GM12801 (cell line): ENCODE results near the gene HDGFL2.

Experiments
- TF ChIP-seq, protein P1 (sequence below): IDR thresholded peaks from one replicate; pipeline ENCODE4 v1.5.1; 2011; ENCODE audit warnings: control low read depth; ENCODE audit not compliant: insufficient read length; ENCODE audit errors: extremely low read depth

The HDGFL2 gene

DNA sequence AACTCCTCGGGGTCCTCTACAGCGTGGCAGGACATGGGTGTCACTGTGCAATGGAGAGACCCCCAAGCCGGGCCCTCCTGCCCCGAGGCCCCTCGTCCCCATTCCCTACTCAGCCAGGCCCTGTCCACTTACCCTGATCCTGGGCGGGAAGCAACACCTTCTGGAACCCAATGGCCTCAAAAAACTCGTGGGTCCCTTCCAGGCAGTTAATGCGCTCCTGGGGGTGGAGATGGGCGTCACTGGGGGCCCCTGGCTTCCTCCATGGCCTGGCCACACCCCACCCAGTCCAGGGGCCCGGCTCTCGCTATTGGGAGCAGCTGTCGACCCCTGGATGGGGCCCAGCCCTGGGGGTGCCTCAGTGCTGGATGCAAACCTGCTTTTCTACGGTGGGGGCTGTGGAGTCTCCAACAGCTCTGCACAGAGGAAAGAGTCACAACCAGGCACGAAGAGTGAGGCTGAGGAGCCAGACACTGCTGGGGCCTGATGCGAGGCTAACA, 25.3 kb upstream of the HDGFL2 start:
- TF ChIP-seq, protein P1, sequence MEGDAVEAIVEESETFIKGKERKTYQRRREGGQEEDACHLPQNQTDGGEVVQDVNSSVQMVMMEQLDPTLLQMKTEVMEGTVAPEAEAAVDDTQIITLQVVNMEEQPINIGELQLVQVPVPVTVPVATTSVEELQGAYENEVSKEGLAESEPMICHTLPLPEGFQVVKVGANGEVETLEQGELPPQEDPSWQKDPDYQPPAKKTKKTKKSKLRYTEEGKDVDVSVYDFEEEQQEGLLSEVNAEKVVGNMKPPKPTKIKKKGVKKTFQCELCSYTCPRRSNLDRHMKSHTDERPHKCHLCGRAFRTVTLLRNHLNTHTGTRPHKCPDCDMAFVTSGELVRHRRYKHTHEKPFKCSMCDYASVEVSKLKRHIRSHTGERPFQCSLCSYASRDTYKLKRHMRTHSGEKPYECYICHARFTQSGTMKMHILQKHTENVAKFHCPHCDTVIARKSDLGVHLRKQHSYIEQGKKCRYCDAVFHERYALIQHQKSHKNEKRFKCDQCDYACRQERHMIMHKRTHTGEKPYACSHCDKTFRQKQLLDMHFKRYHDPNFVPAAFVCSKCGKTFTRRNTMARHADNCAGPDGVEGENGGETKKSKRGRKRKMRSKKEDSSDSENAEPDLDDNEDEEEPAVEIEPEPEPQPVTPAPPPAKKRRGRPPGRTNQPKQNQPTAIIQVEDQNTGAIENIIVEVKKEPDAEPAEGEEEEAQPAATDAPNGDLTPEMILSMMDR: no peak

DNA sequence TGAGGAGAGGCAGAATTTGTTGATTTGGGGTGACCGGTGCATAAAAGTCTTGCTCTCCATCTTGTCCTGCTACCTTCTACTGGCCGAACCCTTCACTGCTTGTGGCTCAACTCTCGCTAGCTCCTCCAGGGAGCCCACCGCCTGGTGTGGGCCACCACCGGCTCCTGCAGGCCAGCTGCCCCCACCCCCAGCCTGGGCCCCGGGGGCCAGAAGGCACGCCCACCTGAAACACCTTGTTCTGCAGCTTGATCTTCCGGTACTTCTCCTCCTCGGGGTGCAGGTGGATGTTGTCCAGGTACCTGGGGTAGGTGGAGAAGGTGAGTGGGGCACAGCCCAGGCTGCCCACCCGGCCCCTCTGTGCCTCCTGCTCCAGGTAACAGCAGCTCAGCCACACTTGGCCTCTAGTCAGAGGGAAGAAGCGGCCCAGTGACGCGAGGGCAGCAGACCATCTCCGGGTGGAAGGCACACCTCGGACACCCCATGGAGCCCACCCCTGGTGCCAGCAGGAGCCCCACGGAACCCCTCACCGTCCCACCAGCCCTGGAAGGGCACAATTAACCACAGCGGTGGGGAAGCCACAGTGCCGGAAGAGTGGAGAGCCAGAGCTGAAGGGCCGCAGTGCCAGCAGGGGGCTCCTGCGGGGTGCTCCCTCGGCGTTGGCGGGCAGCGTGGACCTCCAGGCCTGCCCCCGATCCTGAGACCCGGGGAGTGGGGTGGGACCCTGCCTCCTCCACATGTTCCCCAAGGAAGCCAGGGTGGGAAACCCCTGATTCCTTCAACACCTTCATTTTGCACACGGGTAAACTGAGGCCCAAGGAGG, 24.6 kb upstream of the HDGFL2 start:
- TF ChIP-seq, protein P1: no peak

DNA sequence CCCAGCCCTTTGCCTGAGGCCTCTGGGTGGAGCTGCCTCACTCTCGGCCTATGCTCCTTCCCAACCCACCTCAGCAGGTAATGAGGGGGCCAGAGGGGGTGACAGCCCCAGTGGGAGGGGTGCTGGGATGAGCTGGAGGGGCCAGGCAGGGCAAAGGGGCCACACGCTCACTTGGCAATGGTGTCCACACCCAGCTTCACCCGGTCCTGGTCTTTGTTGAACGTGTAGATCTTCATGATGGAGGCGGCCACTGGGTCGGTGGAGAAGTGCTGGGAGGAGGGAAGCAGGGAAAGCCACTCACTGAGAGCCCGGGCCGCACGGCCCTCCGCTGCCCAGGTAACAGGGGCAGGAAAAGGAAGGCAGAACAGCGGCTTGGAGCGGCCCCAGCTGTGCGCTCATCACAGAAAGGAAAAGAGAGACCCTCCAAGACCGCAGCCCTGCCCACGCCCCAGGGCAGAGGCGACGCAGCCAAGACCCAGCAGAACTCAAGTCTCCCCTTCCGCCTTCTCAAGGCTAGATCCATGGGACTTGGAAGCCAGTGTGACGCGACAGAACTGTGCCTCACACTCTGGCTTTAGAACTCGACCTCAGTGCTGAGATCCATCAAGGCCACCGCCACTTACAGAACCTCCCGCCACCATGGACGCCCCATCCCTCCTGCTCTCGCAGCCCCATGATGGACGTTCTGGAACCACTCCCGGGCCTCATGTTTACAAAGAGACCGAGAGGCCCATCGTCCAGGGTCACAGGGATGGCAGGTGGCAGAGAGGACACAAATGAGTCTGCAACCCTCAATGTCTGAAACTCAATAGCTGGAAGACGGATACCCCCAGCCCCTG, 23.7 kb upstream of the HDGFL2 start:
- TF ChIP-seq, protein P1: no peak

DNA sequence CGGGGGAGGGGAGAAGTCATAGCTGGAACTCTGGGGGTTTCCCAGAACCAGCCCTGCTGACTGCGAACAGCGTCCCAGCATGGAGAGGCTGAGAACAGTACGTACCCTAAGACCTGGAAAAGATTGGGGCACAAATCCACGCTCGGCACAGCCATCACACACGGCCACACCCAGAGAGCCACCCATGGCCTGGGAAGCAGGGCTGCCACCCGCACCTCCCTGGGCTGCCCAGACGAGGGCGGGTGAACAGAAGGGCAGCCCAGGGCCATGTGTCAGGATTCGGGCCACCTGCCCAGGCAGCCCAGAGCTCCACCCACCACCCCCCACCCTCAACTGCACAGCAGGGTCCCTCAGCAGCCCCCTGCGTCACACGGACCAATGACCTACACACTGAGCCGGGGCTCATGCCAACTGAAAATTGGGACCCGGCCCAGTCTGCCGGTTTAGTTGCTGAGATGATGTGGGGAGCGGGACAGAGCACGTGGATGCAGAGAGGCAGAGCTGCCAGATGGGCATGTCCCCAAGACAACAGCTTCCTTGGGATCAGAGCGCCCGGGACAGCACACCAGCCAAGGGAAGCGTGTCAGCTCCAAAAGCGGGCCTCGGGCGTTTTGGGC, 23.0 kb upstream of the HDGFL2 start:
- TF ChIP-seq, protein P1: no peak

DNA sequence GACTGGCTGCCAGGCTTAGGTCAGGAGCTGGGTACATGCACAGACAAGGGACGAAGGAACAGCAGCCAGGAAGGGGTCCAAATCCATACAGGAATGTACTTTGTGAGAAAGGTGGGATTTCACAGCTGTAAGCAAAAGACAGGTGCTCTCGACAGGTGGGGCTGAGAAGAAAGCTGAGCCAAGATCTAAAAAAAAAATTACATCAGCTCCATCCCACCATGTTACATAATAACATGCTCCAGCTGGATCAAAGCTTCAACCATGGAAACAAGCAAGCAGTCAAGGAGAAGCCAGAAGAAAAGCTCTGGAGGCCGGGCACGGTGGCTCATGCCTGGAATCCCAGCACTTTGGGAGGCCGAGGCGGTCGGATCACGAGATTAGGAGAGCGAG, 22.5 kb upstream of the HDGFL2 start:
- TF ChIP-seq, protein P1: no peak

DNA sequence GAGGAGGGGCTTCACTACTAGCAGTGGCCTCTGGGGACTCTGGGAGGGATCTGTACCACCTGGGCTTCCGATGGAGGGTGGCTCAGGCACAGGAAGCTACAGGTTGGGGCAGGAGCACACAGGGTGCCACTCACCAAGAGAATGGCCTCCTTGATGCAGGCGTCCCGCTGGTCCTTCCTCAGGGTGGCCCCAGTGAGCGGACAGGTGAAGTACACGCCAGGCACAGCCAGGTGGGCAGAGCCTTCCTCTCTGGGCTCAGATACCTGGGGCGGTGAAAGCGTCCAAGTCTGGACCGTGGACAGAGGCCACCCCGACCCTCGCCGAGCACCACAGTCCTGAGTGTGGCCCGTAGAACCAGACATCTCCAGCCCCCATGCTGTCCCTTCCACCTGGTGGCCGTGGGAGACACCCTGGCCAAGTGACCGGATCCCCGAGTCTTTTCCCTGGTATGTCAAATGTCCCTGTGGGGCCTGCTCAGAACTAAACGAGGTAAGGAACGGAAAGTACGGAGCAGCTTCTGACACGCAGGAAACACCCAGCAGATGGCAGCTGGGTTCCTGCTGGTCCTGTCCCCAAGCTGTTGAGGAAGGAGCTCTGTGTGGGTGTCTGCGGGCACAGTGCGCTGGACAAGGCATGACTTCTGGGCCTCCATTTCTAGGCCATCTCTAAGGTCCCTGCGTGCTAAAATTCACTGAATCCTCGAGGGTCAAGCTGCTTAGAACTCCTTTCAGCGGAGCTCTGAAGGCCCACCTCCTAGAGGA, 19.7 kb upstream of the HDGFL2 start:
- TF ChIP-seq, protein P1: no peak
